GM19468 (cell line): Measurements from ENCODE around the gene KRTAP4-8.
"Not testable (repeated sequence)": the region's sequence is repeated elsewhere in the genome, so short reads cannot be mapped to it uniquely, and the experiment has no call there.

Experiments
- ATAC-seq: cut with Tn5 transposase; IDR thresholded peaks from one replicate; pipeline ENCODE4 v1.9.1; 2021; ENCODE audit warnings: mild to moderate bottlenecking, moderate library complexity, moderate number of reproducible peaks; ENCODE audit not compliant: unreplicated experiment; ENCODE audit errors: extremely low read depth

KRTAP4-8 gene

GRCh38 chr17:41098042-41098441 is at the start of gene KRTAP4-8:
Gene KRTAP4-8 (minus strand): TSS chr17:41098142. CDS start chr17:41098084, 58 bp downstream.
- no peak for ATAC-seq

GRCh38 chr17:41145261-41145660 is 47.3 kb upstream of the KRTAP4-8 start:
- ATAC-seq = no peak

GRCh38 chr17:41144846-41145245 is 46.9 kb upstream of the KRTAP4-8 start:
- no peak for ATAC-seq

GRCh38 chr17:41141361-41141760 is 43.4 kb upstream of the KRTAP4-8 start:
- no peak for ATAC-seq

GRCh38 chr17:41140360-41141131 is 42.6 kb upstream of the KRTAP4-8 start, which contains the start of gene KRTAP4-6:
Gene KRTAP4-6 (minus strand): TSS chr17:41140544. CDS start chr17:41140487, 57 bp downstream.
- no peak for ATAC-seq

GRCh38 chr17:41139865-41140264 is 41.9 kb upstream of the KRTAP4-8 start:
- ATAC-seq = not testable (repeated sequence)

- ATAC-seq = no peak
Measured at GRCh38 chr17:41133880-41134735, 36.2 kb upstream of the KRTAP4-8 start.

- no peak for ATAC-seq
Measured at GRCh38 chr17:41131979-41132378, 34.0 kb upstream of the KRTAP4-8 start.

GRCh38 chr17:41127371-41127770 is 29.4 kb upstream of the KRTAP4-8 start:
- ATAC-seq = no peak

GRCh38 chr17:41126412-41126811 is 28.5 kb upstream of the KRTAP4-8 start:
- ATAC-seq = no peak

- no peak for ATAC-seq
Measured at GRCh38 chr17:41125064-41125463, 27.1 kb upstream of the KRTAP4-8 start.

GRCh38 chr17:41123991-41124371 is 26.0 kb upstream of the KRTAP4-8 start, which contains the start of gene KRTAP4-12:
Gene KRTAP4-12 (minus strand): TSS chr17:41124182. CDS start chr17:41124122, 60 bp downstream.
- ATAC-seq = not testable (repeated sequence)

- ATAC-seq = not testable (repeated sequence)
Measured at GRCh38 chr17:41123292-41123990, 25.5 kb upstream of the KRTAP4-8 start.

GRCh38 chr17:41121742-41122141 is 23.8 kb upstream of the KRTAP4-8 start:
- no peak for ATAC-seq

GRCh38 chr17:41119696-41120690 is 22.1 kb upstream of the KRTAP4-8 start:
- ATAC-seq = not testable (repeated sequence)

GRCh38 chr17:41118721-41119120 is 20.8 kb upstream of the KRTAP4-8 start:
- ATAC-seq = no peak

- ATAC-seq = not testable (repeated sequence)
Measured at GRCh38 chr17:41117846-41118386, 20.0 kb upstream of the KRTAP4-8 start, which contains the start of gene KRTAP4-11. Gene KRTAP4-11 (minus strand): TSS chr17:41118373. CDS start chr17:41118315, 58 bp downstream.

- ATAC-seq = no peak
Measured at GRCh38 chr17:41116297-41116696, 18.4 kb upstream of the KRTAP4-8 start.
